ENCODE results near the gene DKK3.

DKK3 gene

DNA sequence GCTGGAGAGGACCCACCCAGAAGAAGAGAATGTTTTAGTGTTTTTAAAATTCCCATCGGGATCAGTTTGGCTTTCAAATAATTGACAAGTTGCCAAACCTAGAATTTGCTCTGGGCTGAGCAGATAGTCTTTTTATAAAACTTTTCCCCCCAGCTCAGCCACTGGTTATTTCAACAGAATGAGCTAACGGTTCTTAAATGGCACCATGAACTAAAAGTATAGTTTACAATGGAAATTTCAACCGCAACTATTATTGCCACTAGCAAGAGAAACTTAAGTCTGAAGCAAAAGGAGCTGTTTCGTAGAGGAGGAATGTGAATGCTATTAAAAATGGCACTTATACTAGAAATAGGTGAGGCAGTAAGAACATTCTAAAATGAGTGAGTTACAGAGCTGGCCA lies 3.4 kb downstream of the DKK3 start:
- Histone ChIP-seq H3K27ac (ENCODE audit: low read depth, low read length) (no peak overlapping the region), H3K4me1 (ENCODE audit: control insufficient read depth, low read depth, low read length) (peaks cover 3% of the 10 kb centered on the region), H4K5ac (ENCODE audit: low read length) (no peak overlapping the region), H3K56ac (ENCODE audit: low read length) (no peak overlapping the region), H3K4ac (ENCODE audit: low read depth, low read length) (no peak overlapping the region), H3K4me3 (ENCODE audit: low read length) (no peak overlapping the region), H3K4me2 (ENCODE audit: low read length) (no peak overlapping the region), H3K23ac (ENCODE audit: low read length) (no peak overlapping the region), H3K27me3 (ENCODE audit: insufficient read depth, low read length, poor library complexity) (no peaks in the 10 kb centered on the region), H2BK120ac (ENCODE audit: low read depth, low read length) (no peak overlapping the region), H3K9ac (ENCODE audit: low read length) (no peak overlapping the region), H4K8ac (ENCODE audit: low read depth, low read length) (no peak overlapping the region), H3K79me2 (ENCODE audit: control insufficient read depth, insufficient read depth, low read length) (no peaks in the 10 kb centered on the region), H2BK5ac (ENCODE audit: low read length) (no peak overlapping the region), H3K18ac (ENCODE audit: low read length) (no peak overlapping the region), H3K79me1 (ENCODE audit: low read length) (peaks cover 13% of the 10 kb centered on the region), H3K36me3 (ENCODE audit: control insufficient read depth, insufficient read depth, low read length) (peaks cover 3% of the 10 kb centered on the region), H2BK15ac (replicated peaks; ENCODE audit: low read depth) (no peak overlapping the region), H2AK5ac (ENCODE audit: low read length) (no peak overlapping the region)
- no peak for DNase-seq
- WGBS (ENCODE audit: extremely low coverage, insufficient coverage, low lambda C conversion rate): no CpG with 5 or more reads among the region's 4 CpGs

DNA sequence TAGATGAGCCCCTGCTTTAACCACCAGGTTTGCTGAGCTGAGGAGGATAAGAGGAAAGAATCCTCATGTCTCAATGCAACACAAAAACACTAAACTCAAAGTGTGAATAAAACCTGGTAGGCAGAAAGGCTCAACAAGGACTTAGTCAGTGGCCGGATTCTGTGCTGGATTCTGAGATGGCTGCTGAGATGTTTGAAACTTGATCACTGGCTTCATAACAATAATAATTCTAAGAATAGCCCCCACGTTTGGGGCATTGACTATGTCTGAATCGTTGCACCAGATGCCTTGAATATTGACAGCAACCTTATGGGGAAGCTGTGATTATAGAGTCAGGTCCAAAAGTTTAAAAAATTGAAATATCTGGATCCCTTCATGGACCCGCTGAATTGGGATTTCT lies 4.6 kb downstream of the DKK3 start:
- H3K4ac ChIP-seq (ENCODE audit: low read depth, low read length): no peak overlapping the region

DNA sequence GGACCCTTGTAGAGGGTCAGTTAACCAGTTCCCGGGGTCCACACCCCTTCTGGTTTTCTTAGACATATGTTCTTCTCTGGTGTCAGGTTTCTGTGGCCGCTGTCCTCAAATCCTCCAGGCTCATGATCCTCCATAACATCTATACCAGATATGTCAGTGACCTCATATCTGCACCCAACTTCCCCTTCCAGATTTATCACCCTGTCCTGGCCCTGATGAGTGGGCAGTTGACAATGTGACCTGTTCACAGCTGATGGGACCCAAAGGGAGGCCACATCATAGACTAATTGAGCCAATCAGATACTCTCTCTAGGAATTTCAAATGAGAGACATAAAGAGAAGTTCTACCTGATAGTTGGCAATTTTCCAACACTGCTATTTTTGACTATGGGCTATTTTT lies 5.1 kb downstream of the DKK3 start:
- Histone ChIP-seq H2BK120ac (ENCODE audit: low read depth, low read length) (no peak overlapping the region), H3K36me3 (ENCODE audit: control insufficient read depth, insufficient read depth, low read length) (peaks cover 3% of the 10 kb centered on the region), H3K79me2 (ENCODE audit: control insufficient read depth, insufficient read depth, low read length) (no peaks in the 10 kb centered on the region), H3K23ac (ENCODE audit: low read length) (no peak overlapping the region), H3K4me1 (ENCODE audit: control insufficient read depth, low read depth, low read length) (peaks cover 3% of the 10 kb centered on the region), H3K79me1 (ENCODE audit: low read length) (peaks cover 13% of the 10 kb centered on the region), H3K56ac (ENCODE audit: low read length) (no peak overlapping the region), H3K27me3 (ENCODE audit: insufficient read depth, low read length, poor library complexity) (no peaks in the 10 kb centered on the region), H3K18ac (ENCODE audit: low read length) (no peak overlapping the region), H3K9ac (ENCODE audit: low read length) (no peak overlapping the region), H4K8ac (ENCODE audit: low read depth, low read length) (no peak overlapping the region), H2BK5ac (ENCODE audit: low read length) (no peak overlapping the region), H4K5ac (ENCODE audit: low read length) (no peak overlapping the region), H3K4me3 (ENCODE audit: low read length) (no peak overlapping the region), H3K4ac (ENCODE audit: low read depth, low read length) (no peak overlapping the region), H3K27ac (ENCODE audit: low read depth, low read length) (no peak overlapping the region), H2AK5ac (ENCODE audit: low read length) (no peak overlapping the region), H2BK15ac (replicated peaks; ENCODE audit: low read depth) (no peak overlapping the region), H3K4me2 (ENCODE audit: low read length) (no peak overlapping the region)
- no CpG with 5 or more reads among the region's 2 CpGs for WGBS (ENCODE audit: extremely low coverage, insufficient coverage, low lambda C conversion rate)
- no peak for DNase-seq

More for the DNA sequence above, 4.6 kb downstream of the DKK3 start:
- no peak overlapping the region for H2BK5ac ChIP-seq (ENCODE audit: low read length)
- no peak overlapping the region for H3K4me3 ChIP-seq (ENCODE audit: low read length)
- H2BK120ac ChIP-seq (ENCODE audit: low read depth, low read length): no peak overlapping the region
- H3K36me3 ChIP-seq (ENCODE audit: control insufficient read depth, insufficient read depth, low read length): peaks cover 3% of the 10 kb centered on the region
- H3K9ac ChIP-seq (ENCODE audit: low read length): no peak overlapping the region
- H3K27me3 ChIP-seq (ENCODE audit: insufficient read depth, low read length, poor library complexity): no peaks in the 10 kb centered on the region
- no peak overlapping the region for H3K4me2 ChIP-seq (ENCODE audit: low read length)
- H3K23ac ChIP-seq (ENCODE audit: low read length): no peak overlapping the region
- no peak overlapping the region for H4K5ac ChIP-seq (ENCODE audit: low read length)
- no peak overlapping the region for H2AK5ac ChIP-seq (ENCODE audit: low read length)
- no peak overlapping the region for H3K27ac ChIP-seq (ENCODE audit: low read depth, low read length)
- peaks cover 13% of the 10 kb centered on the region for H3K79me1 ChIP-seq (ENCODE audit: low read length)
- H3K18ac ChIP-seq (ENCODE audit: low read length): no peak overlapping the region
- WGBS (ENCODE audit: extremely low coverage, insufficient coverage, low lambda C conversion rate): no CpG with 5 or more reads among the region's 4 CpGs
- no peak overlapping the region for H2BK15ac ChIP-seq (replicated peaks; ENCODE audit: low read depth)
- H3K56ac ChIP-seq (ENCODE audit: low read length): no peak overlapping the region
- H3K79me2 ChIP-seq (ENCODE audit: control insufficient read depth, insufficient read depth, low read length): no peaks in the 10 kb centered on the region
- DNase-seq: no peak
- no peak overlapping the region for H4K8ac ChIP-seq (ENCODE audit: low read depth, low read length)
- H3K4me1 ChIP-seq (ENCODE audit: control insufficient read depth, low read depth, low read length): peaks cover 3% of the 10 kb centered on the region

- H3K79me2 ChIP-seq (ENCODE audit: control insufficient read depth, insufficient read depth, low read length): no peaks in the 10 kb centered on the region
- no peak overlapping the region for H3K23ac ChIP-seq (ENCODE audit: low read length)
- no peak overlapping the region for H2BK120ac ChIP-seq (ENCODE audit: low read depth, low read length)
- peaks cover 3% of the 10 kb centered on the region for H3K36me3 ChIP-seq (ENCODE audit: control insufficient read depth, insufficient read depth, low read length)
- no peak overlapping the region for H3K27ac ChIP-seq (ENCODE audit: low read depth, low read length)
- H4K8ac ChIP-seq (ENCODE audit: low read depth, low read length): no peak overlapping the region
- no peak overlapping the region for H2BK5ac ChIP-seq (ENCODE audit: low read length)
- H3K18ac ChIP-seq (ENCODE audit: low read length): no peak overlapping the region
- H3K4me2 ChIP-seq (ENCODE audit: low read length): no peak overlapping the region
- DNase-seq: no peak
- H3K56ac ChIP-seq (ENCODE audit: low read length): no peak overlapping the region
- no CpG with 5 or more reads among the region's 7 CpGs for WGBS (ENCODE audit: extremely low coverage, insufficient coverage, low lambda C conversion rate)
- H2AK5ac ChIP-seq (ENCODE audit: low read length): no peak overlapping the region
- H3K27me3 ChIP-seq (ENCODE audit: insufficient read depth, low read length, poor library complexity): no peaks in the 10 kb centered on the region
- H3K9ac ChIP-seq (ENCODE audit: low read length): no peak overlapping the region
- no peak overlapping the region for H3K4me3 ChIP-seq (ENCODE audit: low read length)
- no peak overlapping the region for H3K4ac ChIP-seq (ENCODE audit: low read depth, low read length)
- no peaks in the 10 kb centered on the region for H3K4me1 ChIP-seq (ENCODE audit: control insufficient read depth, low read depth, low read length)
- no peak overlapping the region for H4K5ac ChIP-seq (ENCODE audit: low read length)
- H3K79me1 ChIP-seq (ENCODE audit: low read length): peaks cover 2% of the 10 kb centered on the region
- no peak overlapping the region for H2BK15ac ChIP-seq (replicated peaks; ENCODE audit: low read depth)
These were observed 7.2 kb downstream of the DKK3 start for GRCh38 chr11:12001186-12001585.

GRCh38 chr11:11998091-11998781 lies 10.2 kb downstream of the DKK3 start:
- peaks cover 3% of the 10 kb centered on the region for H3K36me3 ChIP-seq (ENCODE audit: control insufficient read depth, insufficient read depth, low read length)
- no peak for DNase-seq
- no peak overlapping the region for H3K23ac ChIP-seq (ENCODE audit: low read length)
- no peak overlapping the region for H3K27ac ChIP-seq (ENCODE audit: low read depth, low read length)
- no peak overlapping the region for H2AK5ac ChIP-seq (ENCODE audit: low read length)
- no peak overlapping the region for H4K8ac ChIP-seq (ENCODE audit: low read depth, low read length)
- no peaks in the 10 kb centered on the region for H3K79me2 ChIP-seq (ENCODE audit: control insufficient read depth, insufficient read depth, low read length)
- no peaks in the 10 kb centered on the region for H3K27me3 ChIP-seq (ENCODE audit: insufficient read depth, low read length, poor library complexity)
- H3K79me1 ChIP-seq (ENCODE audit: low read length): no peaks in the 10 kb centered on the region
- H4K5ac ChIP-seq (ENCODE audit: low read length): no peak overlapping the region
- no peak overlapping the region for H3K4ac ChIP-seq (ENCODE audit: low read depth, low read length)
- H3K18ac ChIP-seq (ENCODE audit: low read length): no peak overlapping the region
- peaks cover 3% of the 10 kb centered on the region for H3K4me1 ChIP-seq (ENCODE audit: control insufficient read depth, low read depth, low read length)
- H3K9ac ChIP-seq (ENCODE audit: low read length): no peak overlapping the region
- no CpG with 5 or more reads among the region's 8 CpGs for WGBS (ENCODE audit: extremely low coverage, insufficient coverage, low lambda C conversion rate)
- no peak overlapping the region for H2BK15ac ChIP-seq (replicated peaks; ENCODE audit: low read depth)
- H3K4me3 ChIP-seq (ENCODE audit: low read length): no peak overlapping the region
- no peak overlapping the region for H2BK5ac ChIP-seq (ENCODE audit: low read length)
- no peak overlapping the region for H3K56ac ChIP-seq (ENCODE audit: low read length)
- no peak overlapping the region for H2BK120ac ChIP-seq (ENCODE audit: low read depth, low read length)
- no peak overlapping the region for H3K4me2 ChIP-seq (ENCODE audit: low read length)

DNA sequence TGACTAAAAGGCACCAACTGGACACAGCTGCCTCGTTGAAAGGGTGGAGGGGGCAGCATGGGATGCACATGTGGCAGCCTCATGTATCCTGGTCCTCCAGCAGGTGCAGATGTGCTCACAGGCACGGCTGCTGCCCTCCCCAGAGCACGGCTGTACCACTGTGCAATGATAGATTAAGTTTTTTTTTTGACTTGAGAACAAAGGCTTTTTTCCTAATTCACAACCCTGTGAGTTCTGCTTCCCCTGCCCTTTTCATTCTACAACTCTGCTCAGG lies 11.4 kb downstream of the DKK3 start:
- Histone ChIP-seq H3K4me1 (ENCODE audit: control insufficient read depth, low read depth, low read length) (peaks cover 3% of the 10 kb centered on the region), H3K4me2 (ENCODE audit: low read length) (no peak overlapping the region), H3K9ac (ENCODE audit: low read length) (no peak overlapping the region), H3K27me3 (ENCODE audit: insufficient read depth, low read length, poor library complexity) (no peaks in the 10 kb centered on the region), H3K4ac (ENCODE audit: low read depth, low read length) (no peak overlapping the region), H2AK5ac (ENCODE audit: low read length) (no peak overlapping the region), H3K18ac (ENCODE audit: low read length) (no peak overlapping the region), H3K23ac (ENCODE audit: low read length) (no peak overlapping the region), H3K27ac (ENCODE audit: low read depth, low read length) (no peak overlapping the region), H3K79me2 (ENCODE audit: control insufficient read depth, insufficient read depth, low read length) (no peaks in the 10 kb centered on the region), H2BK5ac (ENCODE audit: low read length) (no peak overlapping the region), H3K56ac (ENCODE audit: low read length) (no peak overlapping the region), H2BK120ac (ENCODE audit: low read depth, low read length) (no peak overlapping the region), H3K36me3 (ENCODE audit: control insufficient read depth, insufficient read depth, low read length) (peaks cover 2% of the 10 kb centered on the region), H4K5ac (ENCODE audit: low read length) (no peak overlapping the region), H2BK15ac (replicated peaks; ENCODE audit: low read depth) (no peak overlapping the region), H3K79me1 (ENCODE audit: low read length) (no peaks in the 10 kb centered on the region), H3K4me3 (ENCODE audit: low read length) (no peak overlapping the region), H4K8ac (ENCODE audit: low read depth, low read length) (no peak overlapping the region)
- WGBS (ENCODE audit: extremely low coverage, insufficient coverage, low lambda C conversion rate): no CpG with 5 or more reads among the region's 3 CpGs
- DNase-seq: no peak
